Endodermal cell (in vitro differentiated cells): ENCODE data around the gene DDRGK1. TPM values are rescaled to one million over a fixed set of nuclear protein-coding genes. Genes with fewer than 3 reads are reported as not detected.

Source experiments
- DNase-seq: peaks from one replicate; pipeline ENCODE4 v3.0.0-alpha.2; 2017
- H3K27ac ChIP-seq: 2 replicates; pipeline ENCODE4 v1.5.1; 2013; ENCODE audit warnings: mild to moderate bottlenecking, low read depth, low read length, moderate library complexity
- H3K27me3 ChIP-seq: 2 replicates; pipeline ENCODE4 v1.6.1; 2013; ENCODE audit warnings: mild to moderate bottlenecking, low read length, moderate library complexity; ENCODE audit not compliant: insufficient read depth, control insufficient read depth, poor library complexity, severe bottlenecking
- H3K36me3 ChIP-seq: 2 replicates; pipeline ENCODE4 v1.7.0; 2013; ENCODE audit warnings: mild to moderate bottlenecking, low read length, moderate library complexity; ENCODE audit not compliant: control insufficient read depth, insufficient read depth
- H3K4me1 ChIP-seq: one replicate; pipeline ENCODE4 v1.7.0; 2013; ENCODE audit warnings: low read length; ENCODE audit not compliant: control insufficient read depth, insufficient read depth
- H3K4me3 ChIP-seq: 2 replicates; pipeline ENCODE4 v1.5.1; 2013; ENCODE audit warnings: mild to moderate bottlenecking, low read length, moderate library complexity
- H3K9ac ChIP-seq: 2 replicates; pipeline ENCODE4 v1.6.1; 2013; ENCODE audit warnings: mild to moderate bottlenecking, low read length, moderate library complexity; ENCODE audit not compliant: poor library complexity, severe bottlenecking; ENCODE audit errors: extremely low read depth
- H3K9me3 ChIP-seq: 2 replicates; pipeline ENCODE4 v1.6.1; 2013; ENCODE audit warnings: mild to moderate bottlenecking, low read length, moderate library complexity; ENCODE audit not compliant: control insufficient read depth
- H3K27ac Mint-ChIP-seq: 2 replicates; pipeline ENCODE4 v1.8.0; 2020; ENCODE audit warnings: mixed read lengths
- H3K27me3 Mint-ChIP-seq: 2 replicates; pipeline ENCODE4 v1.8.0; 2021; ENCODE audit warnings: mild to moderate bottlenecking, mixed read lengths; ENCODE audit not compliant: insufficient read depth
- H3K36me3 Mint-ChIP-seq: 2 replicates; pipeline ENCODE4 v1.8.0; 2020; ENCODE audit warnings: low read depth, mixed read lengths
- H3K4me1 Mint-ChIP-seq: 2 replicates; pipeline ENCODE4 v1.8.0; 2020; ENCODE audit warnings: mixed read lengths
- H3K4me3 Mint-ChIP-seq: 2 replicates; pipeline ENCODE4 v1.8.0; 2020; ENCODE audit warnings: mild to moderate bottlenecking, moderate library complexity, mixed read lengths
- H3K9me3 Mint-ChIP-seq: 2 replicates; pipeline ENCODE4 v1.8.0; 2020; ENCODE audit warnings: mild to moderate bottlenecking, mixed read lengths
- CTCF ChIP-seq: fragments of 200-600 bp; sonication (generic); conservative IDR thresholded peaks from 2 replicates; pipeline ENCODE4 v1.5.0; 2021; ENCODE audit warnings: antibody characterized with exemption, mild to moderate bottlenecking
- WGBS, 2 experiments: methylation state at CpG; one replicate each; pipeline versions ENCODE4 v1.1.5 to v1.1.7; 2013; ENCODE audit warnings: missing lambda C conversion rate in 2 of 2, mixed read lengths in 1 of 2; ENCODE audit not compliant: insufficient coverage in 1 of 2, insufficient read length in 1 of 2; 5-methylcytosine and 5-hydroxymethylcytosine counted together
- total RNA-seq, 2 donors: library from RNA; stranded (reverse); fragmentation: NEBNext Ultra II Directional in 1 of 2; extraction: Animal tissue kit (Norgen Biotek cat#: 25700) in 1 of 2; gene quantifications; 2 replicates in 1 of 2; 3 replicates in 1 of 2; pipeline ENCODE4 v1.2.1, GENCODE V29; 2021

DDRGK1 gene
- total RNA-seq, 2 donors from 2014 or later: 55.0 to 59.3 TPM

GRCh38 chr20:3202965-3203314, 1.5 kb downstream of the DDRGK1 start:
- no peaks in the 10 kb centered on the region for H3K27me3 ChIP-seq
- H3K9me3 ChIP-seq: no peaks in the 10 kb centered on the region
- H3K36me3 ChIP-seq: peaks cover 32% of the 10 kb centered on the region
- 66 to 80% methylated on average over 1 to 9 of the region's 9 CpGs for WGBS, 2 experiments
- no peak for DNase-seq
- no peak for TF ChIP-seq CTCF
- no peaks in the 10 kb centered on the region for H3K27me3 Mint-ChIP-seq
- no peak overlapping the region for H3K27ac Mint-ChIP-seq
- H3K4me1 ChIP-seq: no peaks in the 10 kb centered on the region
- H3K27ac ChIP-seq: no peak overlapping the region
- no peaks in the 10 kb centered on the region for H3K9me3 Mint-ChIP-seq
- H3K9ac ChIP-seq: no peak overlapping the region
- H3K4me3 ChIP-seq: peak overlapping the region; percentile 95
- peaks cover 6% of the 10 kb centered on the region for H3K4me1 Mint-ChIP-seq
- peaks cover 34% of the 10 kb centered on the region for H3K36me3 Mint-ChIP-seq
- peak overlapping the region; percentile 94 for H3K4me3 Mint-ChIP-seq

GRCh38 chr20:3199976-3200755, 4.3 kb downstream of the DDRGK1 start:
- H3K36me3 Mint-ChIP-seq: peaks cover 56% of the 10 kb centered on the region
- Histone ChIP-seq H3K27ac (no peak overlapping the region), H3K9ac (no peak overlapping the region), H3K36me3 (peaks cover 50% of the 10 kb centered on the region), H3K9me3 (no peaks in the 10 kb centered on the region), H3K4me1 (no peaks in the 10 kb centered on the region), H3K27me3 (no peaks in the 10 kb centered on the region), H3K4me3 (no peak overlapping the region)
- 94% methylated on average over 16 to 27 of the region's 27 CpGs for WGBS, 2 experiments
- no peaks in the 10 kb centered on the region for H3K27me3 Mint-ChIP-seq
- no peak overlapping the region for H3K27ac Mint-ChIP-seq
- peaks cover 6% of the 10 kb centered on the region for H3K4me1 Mint-ChIP-seq
- no peaks in the 10 kb centered on the region for H3K9me3 Mint-ChIP-seq
- no peak overlapping the region for H3K4me3 Mint-ChIP-seq
- TF ChIP-seq CTCF: no peak
- DNase-seq: no peak

GRCh38 chr20:3199206-3199605, 5.3 kb downstream of the DDRGK1 start:
- Histone ChIP-seq H3K27me3 (no peaks in the 10 kb centered on the region), H3K36me3 (peaks cover 55% of the 10 kb centered on the region), H3K9ac (no peak overlapping the region), H3K27ac (no peak overlapping the region), H3K4me3 (no peak overlapping the region), H3K9me3 (no peaks in the 10 kb centered on the region), H3K4me1 (no peaks in the 10 kb centered on the region)
- Mint-ChIP-seq H3K36me3 (peaks cover 58% of the 10 kb centered on the region), H3K9me3 (no peaks in the 10 kb centered on the region), H3K27me3 (no peaks in the 10 kb centered on the region), H3K4me1 (peaks cover 6% of the 10 kb centered on the region), H3K4me3 (no peak overlapping the region), H3K27ac (no peak overlapping the region)
- TF ChIP-seq CTCF: no peak
- DNase-seq: no peak
- 33 to 71% methylated on average over 1 to 2 of the region's 2 CpGs for WGBS, 2 experiments
